ENCODE data around the gene CHST7. TPM values are rescaled to one million over a fixed set of nuclear protein-coding genes. Genes with fewer than 3 reads are reported as not detected.
A peak's percentile ranks its signal among the peaks of the same experiment; 100 is the strongest.

CHST7 gene
- total RNA-seq, 2 donors from 2014 or later = 33.6 to 50.5 TPM

DNA sequence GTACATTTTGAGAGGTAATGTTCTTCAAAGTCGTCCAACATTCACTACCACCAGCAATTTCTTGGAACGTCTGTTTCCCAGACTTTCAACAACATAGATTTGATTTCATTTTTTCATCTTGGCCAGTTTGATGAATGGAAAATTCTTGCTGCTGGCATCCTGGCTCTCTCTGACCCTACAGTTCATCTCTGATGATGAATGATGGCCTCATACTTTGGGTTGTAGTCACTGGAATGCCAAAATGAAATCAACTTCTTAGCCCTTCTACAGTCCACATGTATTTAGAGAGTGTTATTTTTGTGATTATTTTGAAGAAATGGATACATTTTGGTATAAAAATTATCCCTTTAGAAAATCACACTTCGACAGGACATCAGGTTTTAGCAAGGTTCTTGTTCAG, 8.8 kb downstream of the CHST7 start:
- peak overlapping the region; percentile 12 to 63 for H3K27ac ChIP-seq
- H3K9me3 ChIP-seq = no peaks in the 10 kb centered on the region
- H3K27me3 ChIP-seq = no peaks in the 10 kb centered on the region
- H3K36me3 ChIP-seq = no peaks in the 10 kb centered on the region
- no peak for DNase-seq (ENCODE audit: low spot score)
- no peak overlapping the region for H3K4me3 ChIP-seq
- peaks cover 0 to 21% of the 10 kb centered on the region in 2 donors for H3K4me1 ChIP-seq
- TF ChIP-seq, protein P1, sequence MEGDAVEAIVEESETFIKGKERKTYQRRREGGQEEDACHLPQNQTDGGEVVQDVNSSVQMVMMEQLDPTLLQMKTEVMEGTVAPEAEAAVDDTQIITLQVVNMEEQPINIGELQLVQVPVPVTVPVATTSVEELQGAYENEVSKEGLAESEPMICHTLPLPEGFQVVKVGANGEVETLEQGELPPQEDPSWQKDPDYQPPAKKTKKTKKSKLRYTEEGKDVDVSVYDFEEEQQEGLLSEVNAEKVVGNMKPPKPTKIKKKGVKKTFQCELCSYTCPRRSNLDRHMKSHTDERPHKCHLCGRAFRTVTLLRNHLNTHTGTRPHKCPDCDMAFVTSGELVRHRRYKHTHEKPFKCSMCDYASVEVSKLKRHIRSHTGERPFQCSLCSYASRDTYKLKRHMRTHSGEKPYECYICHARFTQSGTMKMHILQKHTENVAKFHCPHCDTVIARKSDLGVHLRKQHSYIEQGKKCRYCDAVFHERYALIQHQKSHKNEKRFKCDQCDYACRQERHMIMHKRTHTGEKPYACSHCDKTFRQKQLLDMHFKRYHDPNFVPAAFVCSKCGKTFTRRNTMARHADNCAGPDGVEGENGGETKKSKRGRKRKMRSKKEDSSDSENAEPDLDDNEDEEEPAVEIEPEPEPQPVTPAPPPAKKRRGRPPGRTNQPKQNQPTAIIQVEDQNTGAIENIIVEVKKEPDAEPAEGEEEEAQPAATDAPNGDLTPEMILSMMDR (IDR thresholded peaks at IDR 0.05) = no peak

DNA sequence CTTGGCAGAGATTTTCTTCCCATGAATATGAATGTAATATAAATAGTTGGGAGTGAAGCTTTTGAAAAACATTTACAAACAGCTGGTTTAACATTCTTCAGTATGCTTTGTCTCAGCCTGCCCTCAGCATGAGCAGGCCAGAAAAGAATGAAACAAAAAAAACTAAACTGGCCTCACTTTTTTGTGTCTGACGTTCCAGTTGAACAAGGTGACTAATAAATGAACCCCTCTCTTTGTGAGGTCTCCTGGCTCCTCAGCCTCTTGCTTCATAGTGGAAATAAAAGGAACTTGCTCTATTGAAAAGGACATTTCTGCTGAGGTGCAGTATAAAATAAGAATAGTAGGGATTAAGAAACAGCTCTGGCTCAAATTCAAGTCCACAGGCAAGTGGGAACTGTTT, 9.4 kb downstream of the CHST7 start:
- H3K4me3 ChIP-seq = no peak overlapping the region

DNA sequence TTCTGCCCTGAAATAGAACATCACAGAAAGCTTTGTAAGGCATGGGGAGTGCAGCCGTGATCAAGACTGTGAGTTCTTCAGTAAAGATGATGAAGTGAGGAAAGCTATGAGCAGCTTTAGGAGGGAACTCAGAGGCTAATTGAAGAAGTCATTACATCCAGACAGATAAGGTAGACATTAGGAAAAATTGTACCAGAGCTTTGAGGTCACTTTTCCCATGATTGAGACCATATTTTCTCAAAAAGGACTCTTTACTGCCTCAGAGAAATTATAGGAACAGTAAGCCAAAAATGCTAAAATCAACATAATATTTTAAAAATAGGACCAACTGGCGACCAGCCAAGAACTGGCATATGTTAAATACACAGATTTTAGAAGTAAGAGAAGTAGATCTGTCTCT, 11.2 kb downstream of the CHST7 start:
- Histone ChIP-seq H3K36me3 (no peaks in the 10 kb centered on the region), H3K9me3 (no peaks in the 10 kb centered on the region), H3K27ac (peak overlapping the region in 1 of 2 donors; percentile 63), H3K4me1 (peaks cover 0 to 30% of the 10 kb centered on the region in 2 donors), H3K4me3 (no peak overlapping the region), H3K27me3 (no peaks in the 10 kb centered on the region)
- no peak for DNase-seq (ENCODE audit: low spot score)
- TF ChIP-seq, protein P1 (IDR thresholded peaks at IDR 0.05) = no peak

More for the DNA sequence above, 9.4 kb downstream of the CHST7 start:
- Histone ChIP-seq H3K4me1 (peaks cover 0 to 21% of the 10 kb centered on the region in 2 donors), H3K27ac (peak overlapping the region; percentile 8 to 63), H3K27me3 (no peaks in the 10 kb centered on the region), H3K36me3 (no peaks in the 10 kb centered on the region), H3K9me3 (no peaks in the 10 kb centered on the region)
- DNase-seq (ENCODE audit: low spot score) = no peak
- TF ChIP-seq, protein P1 (IDR thresholded peaks at IDR 0.05) = no peak

DNA sequence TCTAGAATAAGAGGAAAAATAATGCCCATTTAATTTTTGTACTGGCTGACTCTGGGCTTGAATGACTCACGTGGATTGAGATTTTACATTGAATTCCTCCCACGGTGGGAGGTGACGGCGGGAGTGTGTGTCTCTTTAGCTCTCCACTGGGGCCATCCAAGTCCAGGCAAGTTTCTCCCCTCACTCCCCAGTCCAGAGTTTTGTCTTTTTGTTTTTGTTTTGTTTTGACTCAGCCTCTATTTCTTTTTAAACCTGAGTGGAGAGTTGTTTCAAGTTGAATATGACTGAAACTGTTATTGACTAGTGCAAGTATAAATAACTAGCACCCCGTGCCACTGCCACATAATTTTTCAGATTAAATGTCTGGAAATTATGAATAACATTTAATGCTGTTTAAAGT, 13.6 kb downstream of the CHST7 start:
- Histone ChIP-seq H3K4me1 (peaks cover 0 to 30% of the 10 kb centered on the region in 2 donors), H3K4me3 (no peak overlapping the region), H3K9me3 (no peaks in the 10 kb centered on the region), H3K27me3 (no peaks in the 10 kb centered on the region), H3K27ac (peak overlapping the region; percentile 19 to 70), H3K36me3 (no peaks in the 10 kb centered on the region)
- TF ChIP-seq, protein P1 (IDR thresholded peaks at IDR 0.05) = no peak
- DNase-seq (ENCODE audit: low spot score) = no peak

DNA sequence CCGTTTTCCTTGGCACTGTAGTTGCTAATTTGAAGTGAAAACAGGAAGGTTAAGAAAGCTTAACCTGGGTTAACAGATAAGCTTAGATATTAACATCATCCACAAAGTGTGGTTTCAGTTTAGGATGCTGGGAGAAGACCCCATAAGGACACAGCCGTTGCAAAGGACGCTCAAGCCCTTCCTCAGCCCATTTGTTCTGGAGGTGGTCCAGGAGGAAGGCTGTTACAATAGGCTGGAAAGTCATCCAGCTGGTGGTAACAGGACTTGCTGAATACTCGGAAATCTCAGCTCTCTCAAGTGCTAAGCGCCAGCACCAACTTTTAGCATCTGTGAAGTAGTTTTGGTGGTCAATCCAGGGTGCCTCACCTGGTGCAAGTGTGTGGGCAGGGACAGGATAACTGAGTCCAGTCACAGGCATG, 14.2 kb downstream of the CHST7 start:
- no peak overlapping the region for H3K4me3 ChIP-seq
- no peak for DNase-seq (ENCODE audit: low spot score)
- H3K27me3 ChIP-seq = no peaks in the 10 kb centered on the region
- TF ChIP-seq, protein P1 (IDR thresholded peaks at IDR 0.05) = no peak
- H3K36me3 ChIP-seq = no peaks in the 10 kb centered on the region
- no peaks in the 10 kb centered on the region for H3K9me3 ChIP-seq
- peaks cover 0 to 30% of the 10 kb centered on the region in 2 donors for H3K4me1 ChIP-seq
- peak overlapping the region; percentile 19 to 70 for H3K27ac ChIP-seq

DNA sequence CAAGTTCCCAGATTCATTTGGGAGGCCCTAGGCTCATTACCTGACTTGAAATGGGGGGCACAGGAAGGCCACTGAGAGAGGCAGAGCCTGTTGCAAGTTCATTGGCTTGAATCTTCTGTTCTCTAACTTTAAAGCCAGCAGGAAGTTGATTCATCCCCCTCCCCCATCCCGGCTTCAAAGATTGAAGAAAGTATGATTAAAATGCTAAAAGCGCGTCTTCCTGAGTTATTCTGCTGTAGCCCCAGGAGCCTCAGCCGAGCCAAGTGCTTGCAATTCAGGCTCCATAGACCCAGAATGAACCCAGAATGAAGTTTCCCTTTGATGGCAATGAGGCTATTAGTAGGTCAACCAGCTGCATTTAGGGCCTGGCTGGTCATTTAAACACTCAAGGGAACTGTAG, 14.7 kb downstream of the CHST7 start:
- peak; percentile 73 for DNase-seq (ENCODE audit: low spot score)
- H3K4me1 ChIP-seq = peaks cover 0 to 30% of the 10 kb centered on the region in 2 donors
- no peaks in the 10 kb centered on the region for H3K9me3 ChIP-seq
- TF ChIP-seq, protein P1 (IDR thresholded peaks at IDR 0.05) = no peak
- no peaks in the 10 kb centered on the region for H3K27me3 ChIP-seq
- peak overlapping the region; percentile 19 to 70 for H3K27ac ChIP-seq
- no peak overlapping the region for H3K4me3 ChIP-seq
- H3K36me3 ChIP-seq = no peaks in the 10 kb centered on the region
